NT2/D1 (cell line): ENCODE measurements around the gene ACBD7.

Source experiments
- SUZ12 ChIP-seq: IDR thresholded peaks from 2 replicates; pipeline ENCODE4 v1.6.1; 2011; ENCODE audit not compliant: insufficient read length, insufficient read depth; ENCODE audit errors: extremely low read depth
- YY1 ChIP-seq: IDR thresholded peaks from 2 replicates; pipeline ENCODE4 v1.6.1; 2011; ENCODE audit not compliant: insufficient read length, insufficient read depth
- ZNF274 ChIP-seq: IDR thresholded peaks from 2 replicates; pipeline ENCODE4 v1.6.1; 2011; ENCODE audit warnings: mild to moderate bottlenecking, low read depth, low read length

GRCh38 chr10:15043674-15044073 is 44.9 kb downstream of the ACBD7 start, which contains the start of gene OLAH:
- TF ChIP-seq SUZ12 (no peak), YY1 (no peak), ZNF274 (no peak)
